RWPE1 (cell line): ENCODE measurements around the gene FCRL2.

Experiments
- CTCF ChIA-PET: fragments of 350-600 bp; sonication (Branson Sonifier 250); formaldehyde crosslinking; extraction: SDS; loops from one replicate; lab custom pipeline; 2021; lab: Yijun Ruan, JAX
- POLR2A ChIA-PET: fragments of 400-600 bp; formaldehyde crosslinking; extraction: SDS; loops from one replicate; lab custom pipeline; 2020; ENCODE audit warnings: antibody characterized with exemption; ENCODE audit not compliant: low non-redundant PET; lab: Yijun Ruan, JAX
- DNase-seq: peaks from one replicate; pipeline ENCODE4 v3.0.0; 2012; ENCODE audit warnings: low spot score
- H3K27ac ChIP-seq: fragments of 450-650 bp; 2 replicates; pipeline ENCODE4 v1.5.1; 2017
- TF ChIP-seq, protein P1 (sequence below): fragments of 450-650 bp; conservative IDR thresholded peaks from 2 replicates; pipeline ENCODE4 v1.5.1; 2017; ENCODE audit warnings: low read depth, mild to moderate bottlenecking

FCRL2 gene

DNA sequence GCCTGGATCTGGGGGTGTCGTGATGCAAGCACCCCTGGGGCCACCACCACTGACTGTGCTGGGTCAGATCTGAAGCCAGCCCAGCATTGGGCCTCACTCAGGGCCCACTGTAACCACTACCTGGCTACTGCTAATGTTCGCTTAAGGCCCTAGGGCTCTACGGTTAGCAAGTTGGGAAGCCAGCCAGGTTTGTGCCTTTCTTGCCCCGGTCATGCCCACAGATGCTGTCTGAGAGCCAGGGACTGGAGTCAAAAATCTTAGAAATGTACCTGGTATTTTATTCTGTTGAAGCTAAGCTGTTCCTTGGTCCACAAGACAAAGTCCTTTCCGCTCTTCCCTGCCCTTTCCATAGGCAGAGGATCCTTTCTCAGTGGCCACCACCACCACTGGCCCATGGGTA lies 61.2 kb downstream of the FCRL2 start:
- no peak overlapping the region for H3K27ac ChIP-seq
- TF ChIP-seq, protein P1, sequence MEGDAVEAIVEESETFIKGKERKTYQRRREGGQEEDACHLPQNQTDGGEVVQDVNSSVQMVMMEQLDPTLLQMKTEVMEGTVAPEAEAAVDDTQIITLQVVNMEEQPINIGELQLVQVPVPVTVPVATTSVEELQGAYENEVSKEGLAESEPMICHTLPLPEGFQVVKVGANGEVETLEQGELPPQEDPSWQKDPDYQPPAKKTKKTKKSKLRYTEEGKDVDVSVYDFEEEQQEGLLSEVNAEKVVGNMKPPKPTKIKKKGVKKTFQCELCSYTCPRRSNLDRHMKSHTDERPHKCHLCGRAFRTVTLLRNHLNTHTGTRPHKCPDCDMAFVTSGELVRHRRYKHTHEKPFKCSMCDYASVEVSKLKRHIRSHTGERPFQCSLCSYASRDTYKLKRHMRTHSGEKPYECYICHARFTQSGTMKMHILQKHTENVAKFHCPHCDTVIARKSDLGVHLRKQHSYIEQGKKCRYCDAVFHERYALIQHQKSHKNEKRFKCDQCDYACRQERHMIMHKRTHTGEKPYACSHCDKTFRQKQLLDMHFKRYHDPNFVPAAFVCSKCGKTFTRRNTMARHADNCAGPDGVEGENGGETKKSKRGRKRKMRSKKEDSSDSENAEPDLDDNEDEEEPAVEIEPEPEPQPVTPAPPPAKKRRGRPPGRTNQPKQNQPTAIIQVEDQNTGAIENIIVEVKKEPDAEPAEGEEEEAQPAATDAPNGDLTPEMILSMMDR = no peak
- POLR2A ChIA-PET = no interaction called here
- CTCF ChIA-PET = no interaction called here
- DNase-seq = no peak

- no peak for DNase-seq
- ChIA-PET CTCF (interaction anchor here (1.1 kb wide), 1 partner anchor 21 kb away, joined by 4 read pairs; no protein-coding TSS in a partner anchor), POLR2A (no interaction called here)
- no peak overlapping the region for H3K27ac ChIP-seq
- TF ChIP-seq, protein P1 = no peak
These were observed 65.1 kb downstream of the FCRL2 start for GRCh38 chr1:157711802-157712201.

- DNase-seq = no peak
- H3K27ac ChIP-seq = no peak overlapping the region
- TF ChIP-seq, protein P1 = no peak
- CTCF ChIA-PET = no interaction called here
- POLR2A ChIA-PET = no interaction called here
These were observed 72.1 kb downstream of the FCRL2 start for GRCh38 chr1:157704878-157705277.

DNA sequence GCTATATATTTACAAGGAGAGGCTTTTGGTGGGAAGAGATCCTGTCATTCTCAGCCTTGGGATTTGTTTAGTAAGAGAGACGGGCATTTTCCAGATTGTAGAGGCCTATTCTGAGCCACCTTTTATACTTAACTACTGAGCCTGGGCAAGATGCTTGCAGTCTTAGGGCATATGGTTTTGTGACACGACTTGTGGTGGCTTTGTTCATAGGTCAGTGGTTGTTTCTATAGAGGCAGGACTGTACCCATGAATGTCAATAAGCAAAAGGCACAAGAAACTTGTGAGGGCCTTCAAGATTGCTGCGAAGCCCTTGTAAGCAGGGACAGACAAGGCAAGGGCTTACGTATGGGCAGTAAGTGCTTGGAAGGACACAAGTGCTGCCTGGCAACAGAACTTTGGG lies 73.0 kb downstream of the FCRL2 start:
- CTCF ChIA-PET = no interaction called here
- POLR2A ChIA-PET = no interaction called here
- TF ChIP-seq, protein P1 = no peak
- no peak overlapping the region for H3K27ac ChIP-seq
- no peak for DNase-seq

- ChIA-PET POLR2A (no interaction called here), CTCF (interaction anchor here (0.6 to 2.1 kb wide), 2 partner anchors 11 to 79 kb away, joined by 4 to 6 read pairs; no protein-coding TSS in a partner anchor)
- H3K27ac ChIP-seq = no peak overlapping the region
- TF ChIP-seq, protein P1 = no peak
- no peak for DNase-seq
These were observed 74.6 kb downstream of the FCRL2 start for GRCh38 chr1:157702308-157702825.

GRCh38 chr1:157700732-157701131 lies 76.2 kb downstream of the FCRL2 start, which contains the start of gene FCRL3:
Gene FCRL3, minus strand, starts transcription at chr1:157700769. Its CDS starts 280 bp downstream, at chr1:157700489.
- H3K27ac ChIP-seq = no peak within 1 kb of the TSS
- TF ChIP-seq, protein P1 = no peak
- ChIA-PET POLR2A (no interaction called here), CTCF (interaction anchor here (0.7 to 2.1 kb wide), 2 partner anchors 9 to 14 kb away, joined by 3 to 6 read pairs; no protein-coding TSS in a partner anchor)
- DNase-seq = no peak
